NCI-H2196 (cell line): Measurements from ENCODE around the gene DDC.
"Not testable (repeated sequence)": the region's sequence is repeated elsewhere in the genome, so short reads cannot be mapped to it uniquely, and the experiment has no call there.

Source experiments
- DNase-seq: peaks from one replicate; lab custom pipeline; 2025; ENCODE audit not compliant: unreplicated experiment; lab: John Stamatoyannopoulos, UW

Gene DDC

DNA sequence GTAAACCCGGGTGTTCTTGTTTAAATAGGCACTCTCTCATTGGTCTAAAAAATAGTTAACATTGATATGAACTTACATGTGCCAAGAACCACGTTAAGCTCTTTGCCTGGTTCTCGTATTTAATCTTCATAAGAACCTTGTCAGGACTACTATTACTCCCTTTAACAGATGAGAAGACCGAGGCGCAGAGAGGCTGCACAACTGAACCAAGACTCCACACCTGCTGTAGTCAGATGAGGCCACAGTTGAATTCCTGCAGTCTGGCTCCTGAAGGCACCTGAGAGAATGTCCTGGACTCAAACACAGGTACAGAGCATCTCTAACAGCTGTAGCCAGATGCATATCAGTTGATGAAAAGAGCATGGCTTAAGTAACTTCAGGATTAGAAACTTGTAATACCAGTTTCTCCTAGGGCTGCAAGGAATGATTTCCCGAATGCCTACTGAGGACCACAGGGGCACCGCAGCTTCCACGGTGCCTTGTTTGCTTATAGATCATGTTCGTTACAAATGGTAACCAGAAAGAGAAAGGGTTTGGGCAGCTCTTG is 9.5 kb downstream of the DDC start:
- DNase-seq: no peak

- no peak for DNase-seq
These were observed 10.5 kb downstream of the DDC start for GRCh38 chr7:50554431-50555322.

GRCh38 chr7:50553973-50554372 is 11.2 kb downstream of the DDC start:
- DNase-seq: no peak

DNA sequence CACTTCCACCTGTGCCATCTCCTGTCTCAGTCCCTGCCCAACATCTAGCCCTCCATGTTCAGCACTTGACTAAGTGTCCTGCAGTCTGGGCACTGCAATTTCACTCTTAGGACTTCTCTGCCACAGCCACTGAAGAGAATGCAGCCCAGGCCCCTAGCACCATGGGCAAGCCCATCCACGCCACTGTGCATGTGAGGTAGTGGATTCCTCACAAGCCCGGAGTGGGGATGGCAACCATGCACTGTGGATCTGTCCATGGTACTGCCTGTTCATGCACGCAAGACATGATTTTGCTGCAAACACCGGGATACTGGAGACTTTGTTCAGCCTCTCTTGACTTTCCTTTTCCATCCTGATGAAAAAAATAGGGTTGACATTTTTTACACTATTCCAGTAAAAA is 12.3 kb downstream of the DDC start:
- DNase-seq: no peak

DNA sequence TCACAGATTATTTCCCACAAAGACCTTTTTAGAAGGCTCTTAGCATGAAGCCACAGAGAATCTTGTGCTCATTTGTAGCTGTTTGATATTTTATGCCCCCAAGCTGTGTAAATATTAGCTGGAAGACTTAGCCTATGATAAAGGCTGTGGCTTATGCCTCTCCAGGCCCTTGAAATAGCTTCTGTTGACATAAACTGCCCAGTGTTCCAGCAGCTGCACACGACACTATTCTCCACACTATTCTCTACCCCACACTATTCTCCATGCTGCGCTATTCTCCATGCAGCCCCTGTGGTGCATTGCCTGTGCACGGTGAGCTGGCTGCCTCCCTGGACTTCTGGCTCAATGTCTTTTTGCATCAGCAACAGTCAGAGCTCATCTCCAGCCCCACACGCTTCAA is 13.1 kb downstream of the DDC start:
- DNase-seq: peak; percentile 89

DNA sequence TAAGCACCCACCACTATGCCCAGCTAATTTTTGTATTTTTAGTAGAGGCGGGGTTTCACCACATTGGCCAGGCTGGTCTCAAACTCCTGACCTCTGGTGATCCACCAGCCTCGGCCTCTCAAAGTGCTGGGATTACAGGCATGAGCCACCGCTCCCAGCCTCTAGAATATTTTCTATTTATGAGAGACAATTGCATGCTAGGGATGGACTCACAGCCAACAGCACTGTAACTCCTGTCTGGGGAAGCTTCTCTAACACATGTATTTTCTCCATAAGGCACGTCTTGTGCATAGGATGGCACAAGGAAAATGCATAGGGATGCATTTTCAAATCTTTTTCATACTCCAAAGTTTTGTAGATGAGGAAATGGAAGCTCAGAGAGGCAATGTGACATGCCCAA is 19.6 kb downstream of the DDC start:
- DNase-seq: not testable (repeated sequence)

DNA sequence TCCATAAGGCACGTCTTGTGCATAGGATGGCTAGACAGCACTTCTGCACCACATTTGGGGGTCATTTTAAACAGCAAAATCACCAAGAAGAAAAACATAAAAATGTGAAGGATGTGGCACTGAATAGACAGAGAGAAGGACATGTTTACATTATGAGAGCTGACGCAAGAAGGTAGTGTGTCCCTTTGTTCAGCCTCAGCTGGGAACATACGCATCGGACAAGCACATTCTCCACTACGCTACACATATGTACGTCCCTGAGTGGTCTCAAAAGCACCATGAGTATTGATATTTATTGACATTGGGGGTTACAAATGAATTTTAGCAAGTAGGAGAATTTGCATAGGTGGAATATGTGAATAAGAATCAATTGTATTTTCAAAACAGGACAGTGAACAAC is 20.2 kb downstream of the DDC start:
- DNase-seq: no peak

DNA sequence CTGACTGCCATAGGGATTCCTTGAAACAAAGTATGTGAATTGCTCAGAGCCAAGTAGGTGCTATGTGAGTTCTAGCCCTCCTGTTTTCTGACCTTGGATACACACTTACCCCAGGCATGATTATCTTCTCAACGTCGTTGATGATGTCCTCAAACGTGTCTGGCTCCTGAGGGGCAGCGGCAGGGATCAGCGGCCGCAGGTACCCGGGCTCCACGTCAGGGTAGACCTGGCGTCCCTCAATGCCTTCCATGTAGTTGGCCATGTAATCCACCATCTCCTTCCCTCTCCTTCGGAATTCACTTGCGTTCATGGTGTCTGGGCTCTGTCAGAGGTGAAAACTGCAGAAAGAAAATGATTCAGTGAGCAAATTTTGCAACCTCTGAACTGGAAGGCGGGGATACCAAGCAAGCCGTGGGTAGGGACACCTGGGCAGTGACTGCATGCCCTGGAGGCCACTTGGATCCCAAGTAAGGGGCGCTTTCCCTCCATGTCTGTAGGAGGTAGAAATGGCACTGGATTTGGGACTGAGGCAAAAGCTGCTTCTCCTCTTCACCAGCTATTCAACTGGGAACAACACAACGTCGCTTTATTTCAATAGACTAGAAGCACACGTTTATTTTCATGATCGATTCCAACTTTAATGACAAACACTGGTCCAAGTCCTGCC is 21.3 kb downstream of the DDC start:
- no peak for DNase-seq

DNA sequence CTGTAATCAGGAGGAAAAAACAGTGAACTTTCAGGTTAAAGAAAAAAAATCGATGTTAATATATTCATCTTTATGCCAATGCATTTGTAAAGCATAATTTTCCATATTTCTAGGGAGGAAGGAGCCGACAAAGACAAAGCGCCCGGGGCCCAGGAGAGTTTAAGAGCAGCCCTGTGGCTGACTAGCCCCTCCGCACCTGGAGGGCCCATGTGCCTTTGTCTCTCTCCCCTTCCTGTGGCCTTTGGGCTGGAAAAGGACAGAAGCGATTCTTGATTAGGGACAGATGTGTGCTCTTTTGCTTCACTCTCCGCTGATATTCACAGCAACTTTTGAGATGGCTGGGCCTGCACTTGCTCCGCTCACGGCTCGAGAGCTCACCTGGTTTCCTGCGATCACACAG is 23.1 kb downstream of the DDC start:
- DNase-seq: no peak

GRCh38 chr7:50540785-50541579 is 24.2 kb downstream of the DDC start:
- DNase-seq: no peak

- DNase-seq: no peak
These were observed 25.5 kb downstream of the DDC start for GRCh38 chr7:50539725-50540124.

GRCh38 chr7:50538478-50538877 is 26.7 kb downstream of the DDC start:
- no peak for DNase-seq

- no peak for DNase-seq
These were observed 27.8 kb downstream of the DDC start for GRCh38 chr7:50537417-50537816.

DNA sequence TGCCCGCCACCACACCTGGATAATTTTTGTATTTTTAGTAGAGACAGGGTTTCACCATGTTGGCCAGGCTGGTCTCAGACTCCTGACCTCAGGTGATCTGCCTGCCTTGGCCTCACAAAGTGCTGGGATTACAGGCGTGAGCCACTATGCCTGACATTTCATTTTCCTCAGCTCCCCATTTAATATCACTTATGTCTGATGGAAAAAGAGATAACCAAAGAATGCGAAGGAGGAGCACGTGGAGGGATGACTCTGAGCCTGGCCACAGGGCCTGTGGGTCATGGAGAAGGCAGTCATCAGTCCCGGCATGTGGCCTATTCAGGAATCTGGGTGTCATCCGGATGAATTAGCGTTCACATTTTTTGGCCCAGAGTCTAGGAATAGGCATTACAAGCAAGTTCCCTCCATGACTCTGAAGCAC is 29.9 kb downstream of the DDC start:
- not testable (repeated sequence) for DNase-seq

DNA sequence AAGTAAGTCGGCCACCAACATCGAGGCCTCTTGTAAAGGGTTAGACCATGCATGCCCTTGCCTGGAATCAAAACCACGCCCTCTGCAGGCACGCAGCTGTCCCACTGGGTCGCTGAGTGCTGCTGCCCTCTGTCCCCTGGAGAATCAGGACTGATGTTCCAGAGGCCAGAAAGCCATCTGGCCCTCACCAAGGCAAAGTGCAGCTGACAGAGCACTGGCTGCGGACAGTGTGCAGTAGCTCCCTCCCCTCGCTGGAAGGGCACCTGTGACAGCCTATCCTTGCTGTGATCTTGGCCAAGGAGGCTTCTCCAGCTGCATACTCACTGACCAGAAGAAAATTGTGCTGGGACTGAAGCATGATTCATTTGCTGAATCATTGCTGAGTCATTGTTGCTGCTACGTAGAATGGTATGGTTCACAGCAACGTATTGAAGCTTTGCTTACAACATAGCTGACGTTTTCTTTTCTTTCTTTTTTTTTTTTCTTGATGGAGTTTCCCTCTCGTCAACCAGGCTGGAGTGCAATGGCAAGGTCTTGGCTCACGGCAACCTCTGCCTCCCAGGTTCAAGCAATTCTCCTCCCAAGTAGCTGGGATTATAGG is 30.4 kb downstream of the DDC start:
- DNase-seq: no peak

GRCh38 chr7:50533866-50534265 is 31.3 kb downstream of the DDC start:
- DNase-seq: no peak

GRCh38 chr7:50531928-50532327 is 33.3 kb downstream of the DDC start:
- DNase-seq: no peak

- peak; percentile 74 for DNase-seq
These were observed 33.7 kb downstream of the DDC start for GRCh38 chr7:50531401-50531911.

- DNase-seq: no peak
These were observed 34.4 kb downstream of the DDC start for GRCh38 chr7:50530766-50531165.

GRCh38 chr7:50529093-50529862 is 35.9 kb downstream of the DDC start:
- DNase-seq: no peak
